ENCODE results near the gene MMP2.

The MMP2 gene

GRCh38 chr16:55478827-55479429 lies at the start of gene MMP2:
TSS of gene MMP2 (plus strand) at chr16:55479198. CDS start at chr16:55479480, 282 bp downstream.
- DNase-seq (ENCODE audit: low read depth), result no peak

- no peak for DNase-seq (ENCODE audit: low read depth)
These were observed 46.0 kb upstream of the MMP2 start for GRCh38 chr16:55433030-55433429.

- no peak for DNase-seq (ENCODE audit: low read depth)
These were observed 45.5 kb upstream of the MMP2 start for GRCh38 chr16:55433535-55433934.

GRCh38 chr16:55434000-55434399 lies 45.0 kb upstream of the MMP2 start:
- DNase-seq (ENCODE audit: low read depth), result no peak

- DNase-seq (ENCODE audit: low read depth), result no peak
These were observed 43.6 kb upstream of the MMP2 start for GRCh38 chr16:55435387-55435786.

GRCh38 chr16:55436587-55436986 lies 42.4 kb upstream of the MMP2 start:
- no peak for DNase-seq (ENCODE audit: low read depth)

GRCh38 chr16:55437625-55438024 lies 41.4 kb upstream of the MMP2 start:
- DNase-seq (ENCODE audit: low read depth), result no peak

- DNase-seq (ENCODE audit: low read depth), result no peak
These were observed 40.7 kb upstream of the MMP2 start for GRCh38 chr16:55438281-55438680.

GRCh38 chr16:55439101-55439690 lies 39.8 kb upstream of the MMP2 start:
- DNase-seq (ENCODE audit: low read depth), result no peak

- no peak for DNase-seq (ENCODE audit: low read depth)
These were observed 35.3 kb upstream of the MMP2 start for GRCh38 chr16:55443434-55444346.

GRCh38 chr16:55444754-55445485 lies 34.1 kb upstream of the MMP2 start:
- no peak for DNase-seq (ENCODE audit: low read depth)

- DNase-seq (ENCODE audit: low read depth), result no peak
These were observed 31.8 kb upstream of the MMP2 start for GRCh38 chr16:55447231-55447630.

- DNase-seq (ENCODE audit: low read depth), result no peak
These were observed 26.0 kb upstream of the MMP2 start for GRCh38 chr16:55452996-55453395.

- DNase-seq (ENCODE audit: low read depth), result no peak
These were observed 25.1 kb upstream of the MMP2 start for GRCh38 chr16:55453909-55454308.

- DNase-seq (ENCODE audit: low read depth), result no peak
These were observed 24.1 kb upstream of the MMP2 start for GRCh38 chr16:55454861-55455260.

- DNase-seq (ENCODE audit: low read depth), result no peak
These were observed 16.8 kb upstream of the MMP2 start for GRCh38 chr16:55462241-55462640.

- no peak for DNase-seq (ENCODE audit: low read depth)
These were observed 14.6 kb upstream of the MMP2 start for GRCh38 chr16:55464375-55464774.

- DNase-seq (ENCODE audit: low read depth), result peak; percentile 43
These were observed 13.7 kb upstream of the MMP2 start for GRCh38 chr16:55465077-55465896.

GRCh38 chr16:55466209-55466608 lies 12.8 kb upstream of the MMP2 start:
- DNase-seq (ENCODE audit: low read depth), result no peak

GRCh38 chr16:55467898-55468297 lies 11.1 kb upstream of the MMP2 start:
- no peak for DNase-seq (ENCODE audit: low read depth)

GRCh38 chr16:55468352-55468990 lies 10.5 kb upstream of the MMP2 start:
- no peak for DNase-seq (ENCODE audit: low read depth)

Measured in stimulated activated CD8-positive, alpha-beta memory T cell treated with anti-CD3 and anti-CD28 coated beads, Interleukin-12 subunit alpha, Interleukin-12 subunit beta, amount 100 ng/mL, for 4 hours (primary cell).